Dermis lymphatic vessel endothelial cell (primary cell): ENCODE results near the gene MAP3K14. TPM values are rescaled to one million over a fixed set of nuclear protein-coding genes. Genes with fewer than 3 reads are reported as not detected.

Experiments used
- total RNA-seq: library from RNA; depleted of rRNA; stranded (reverse); fragments of >200 nt; gene quantifications from 2 replicates; pipeline ENCODE4 v1.2.1, GENCODE V29; 2014

Gene MAP3K14
- 1.6 and 1.7 TPM in 2 replicates for total RNA-seq

DNA sequence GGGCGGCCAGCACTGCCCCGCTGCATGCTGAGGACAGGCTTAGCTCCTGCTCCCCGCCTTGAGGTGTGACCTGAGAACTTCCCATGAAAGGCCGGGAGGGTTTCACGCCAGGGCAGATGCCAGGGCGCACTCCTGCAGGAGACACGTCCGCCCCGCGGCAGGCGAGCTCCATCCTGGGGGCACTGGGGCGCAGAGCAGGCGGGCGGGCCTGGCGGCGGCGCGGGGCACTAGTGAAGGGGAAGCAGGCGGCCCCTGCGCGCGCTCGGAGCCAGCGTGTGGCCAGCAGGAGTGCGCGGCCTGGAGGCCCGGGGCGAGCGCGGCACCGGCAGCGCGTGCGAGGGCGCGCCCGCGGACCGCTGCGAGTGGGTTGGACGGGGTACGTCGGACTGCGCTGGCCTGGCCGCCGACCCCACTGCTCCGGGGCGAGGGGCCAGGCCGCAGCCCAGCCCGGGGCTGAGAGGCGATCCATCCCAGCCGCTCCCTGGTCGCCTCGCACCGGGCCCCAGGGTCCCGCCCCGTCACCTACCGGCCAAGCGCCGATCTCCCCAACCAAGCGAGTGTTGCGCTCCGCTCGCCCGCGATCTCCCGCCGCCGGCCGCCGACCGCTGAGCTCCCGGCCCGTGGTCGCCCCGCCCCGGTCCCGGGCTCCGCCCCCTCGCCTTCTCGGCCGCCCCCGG lies at the start of gene MAP3K14:
Gene MAP3K14 (minus strand): TSS at position 587 of the 677 bp plus-strand sequence. CDS start 26,275 bp downstream, outside the sequence.

DNA sequence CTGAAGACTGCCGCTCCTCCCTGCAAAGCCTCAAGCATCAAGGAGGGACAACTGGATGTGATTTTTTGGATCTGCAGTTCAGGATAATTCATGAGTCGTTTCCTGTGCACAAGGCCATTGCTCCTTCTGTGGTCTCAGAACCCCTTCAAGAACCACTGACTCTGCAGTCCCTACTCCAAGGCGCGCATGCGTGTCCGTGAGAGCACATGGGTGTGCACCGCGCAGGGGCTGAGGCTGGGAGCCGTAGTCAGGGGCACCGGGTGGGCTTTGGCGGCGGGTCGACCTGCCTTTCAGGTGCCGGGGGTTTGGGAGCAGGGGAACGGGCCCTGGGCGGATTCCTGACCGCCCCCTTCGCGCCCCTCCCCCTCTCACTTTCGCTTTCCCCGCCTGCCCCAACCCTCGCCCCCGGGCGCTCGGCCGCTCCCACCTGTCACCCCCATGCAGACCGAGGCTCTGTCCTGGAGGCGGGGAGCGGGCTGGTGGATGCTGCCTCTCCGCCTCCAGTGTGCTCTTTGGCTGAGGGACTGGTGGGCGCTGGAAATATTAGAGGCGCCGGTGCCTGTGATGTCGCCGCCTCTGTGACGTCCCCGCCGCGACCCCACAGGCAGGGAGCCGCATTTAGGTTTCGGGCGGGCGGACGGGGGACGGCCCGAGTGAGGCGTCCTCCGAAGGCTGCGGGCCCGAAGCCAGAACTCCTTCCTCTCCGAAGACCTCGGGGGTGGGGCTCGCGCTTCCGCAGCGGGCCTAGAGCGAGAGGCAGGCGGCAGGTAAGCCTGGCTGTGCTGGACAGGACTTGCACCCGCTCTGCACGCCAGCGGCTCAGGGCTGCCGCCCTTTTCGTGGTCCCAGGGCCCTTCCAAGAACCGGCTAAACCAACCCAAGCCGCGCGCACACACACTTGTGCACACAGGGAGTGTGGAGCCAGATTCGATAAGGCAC lies 55.0 kb downstream of the MAP3K14 start, which contains the start of gene SPATA32:
Gene SPATA32 (minus strand): TSS at position 518 of the 939 bp plus-strand sequence. CDS start 78 bp downstream, at position 440.

DNA sequence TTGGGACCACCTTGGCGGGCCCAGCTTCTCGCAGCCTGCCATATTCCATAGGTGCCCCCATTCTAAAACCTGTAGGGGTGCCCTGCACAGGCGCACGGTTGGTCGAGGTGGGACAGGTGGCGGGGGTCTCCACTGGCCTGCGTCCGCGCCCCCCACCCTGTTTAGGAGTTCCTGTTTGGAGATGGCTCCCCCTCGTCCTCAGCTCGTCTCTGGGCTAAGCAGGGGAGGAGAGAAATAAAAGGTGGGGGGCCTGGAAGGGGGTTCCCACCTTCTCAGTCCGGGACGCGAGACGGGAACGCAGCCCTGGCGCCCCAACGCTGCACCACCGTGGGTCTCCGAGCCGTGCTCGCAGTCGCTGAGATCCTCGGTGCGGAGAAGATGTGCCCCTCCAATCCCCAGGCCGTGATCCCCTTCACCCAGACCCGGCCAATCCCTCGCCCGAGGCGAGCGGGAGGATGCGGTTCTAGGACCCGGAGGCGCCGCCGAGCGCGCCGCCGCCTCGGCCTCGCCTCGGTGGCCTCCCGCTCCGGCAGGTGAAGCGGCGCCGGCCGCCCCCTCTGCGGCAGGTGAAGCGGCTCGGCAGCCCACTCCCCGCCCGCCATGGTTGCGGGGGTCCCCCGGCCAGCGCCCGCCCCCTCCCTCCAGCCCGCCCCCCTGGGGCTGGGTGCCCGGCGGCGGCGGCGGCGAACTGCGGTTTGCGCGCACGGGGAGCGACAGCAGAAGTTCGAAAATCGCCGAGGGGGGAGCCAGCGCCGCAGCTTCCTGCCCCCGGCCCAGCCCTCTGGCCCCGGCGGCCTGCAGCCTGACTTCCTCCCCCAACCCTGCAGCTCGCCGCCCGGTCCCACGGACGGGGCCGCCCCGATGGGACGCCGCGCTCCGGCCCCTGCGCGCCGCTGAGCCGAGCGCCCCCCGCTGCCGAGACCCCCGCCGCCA lies 95.5 kb downstream of the MAP3K14 start, which contains the start of gene FMNL1:
Gene FMNL1 (plus strand): TSS at position 805 of the 933 bp plus-strand sequence. CDS start 240 bp downstream, outside the sequence.

Other genes starting within 250 kb of the MAP3K14 start
- 5.5 and 9.0 TPM in 2 replicates for gene PLCD3, start 184.5 kb downstream of the MAP3K14 start, total RNA-seq
- 2.8 and 4.2 TPM in 2 replicates for gene ACBD4, start 181.3 kb downstream of the MAP3K14 start, total RNA-seq
- 5.2 and 5.8 TPM in 2 replicates for gene HEXIM1, start 168.5 kb downstream of the MAP3K14 start, total RNA-seq
- 3.3 and 3.9 TPM in 2 replicates for gene HEXIM2, start 155.1 kb downstream of the MAP3K14 start, total RNA-seq
- gene FMNL1, start 95.1 kb downstream of the MAP3K14 start, total RNA-seq: 0.98 and 2.1 TPM in 2 replicates
- under 0.01 TPM in 1 of 2 replicates, not detected in the other for gene SPATA32, start 54.9 kb downstream of the MAP3K14 start, total RNA-seq
- 24.1 and 31.4 TPM in 2 replicates for gene ARHGAP27, start 115.8 kb upstream of the MAP3K14 start, total RNA-seq
- gene PLEKHM1, start 173.7 kb upstream of the MAP3K14 start, total RNA-seq: 16.2 and 20.0 TPM in 2 replicates